NCI-H2227 treated with DMSO at 0.1 percent for 48 hours (cell line): Measurements from ENCODE around the gene EYS.
"Not testable (repeated sequence)": the region's sequence is repeated elsewhere in the genome, so short reads cannot be mapped to it uniquely, and the experiment has no call there.

Experiments used
- DNase-seq: peaks from one replicate; lab custom pipeline; 2025; lab: John Stamatoyannopoulos, UW

EYS gene

GRCh38 chr6:64041373-64041772 is 1665.7 kb downstream of the EYS start:
- DNase-seq, result no peak

GRCh38 chr6:64040113-64040512 is 1666.9 kb downstream of the EYS start:
- no peak for DNase-seq

- no peak for DNase-seq
Observed at GRCh38 chr6:64037427-64037826, 1669.6 kb downstream of the EYS start.

- no peak for DNase-seq
Observed at GRCh38 chr6:64034910-64035655, 1671.9 kb downstream of the EYS start.

- DNase-seq, result no peak
Observed at GRCh38 chr6:64034291-64034690, 1672.7 kb downstream of the EYS start.

- DNase-seq, result not testable (repeated sequence)
Observed at GRCh38 chr6:64030950-64031618, 1675.9 kb downstream of the EYS start.

GRCh38 chr6:64023693-64024092 is 1683.3 kb downstream of the EYS start:
- no peak for DNase-seq

GRCh38 chr6:64014595-64014994 is 1692.4 kb downstream of the EYS start:
- no peak for DNase-seq

GRCh38 chr6:64013011-64013410 is 1694.0 kb downstream of the EYS start:
- DNase-seq, result no peak

GRCh38 chr6:64012351-64013001 is 1694.5 kb downstream of the EYS start:
- DNase-seq, result peak; percentile 48

- no peak for DNase-seq
Observed at GRCh38 chr6:64010666-64011065, 1696.4 kb downstream of the EYS start.

- DNase-seq, result no peak
Observed at GRCh38 chr6:64010010-64010409, 1697.0 kb downstream of the EYS start.

GRCh38 chr6:64006246-64006645 is 1700.8 kb downstream of the EYS start:
- no peak for DNase-seq

GRCh38 chr6:64000818-64001491 is 1706.1 kb downstream of the EYS start:
- DNase-seq, result no peak

GRCh38 chr6:63999613-64000012 is 1707.4 kb downstream of the EYS start:
- no peak for DNase-seq

- DNase-seq, result no peak
Observed at GRCh38 chr6:63998991-63999390, 1708.0 kb downstream of the EYS start.

GRCh38 chr6:63997734-63998133 is 1709.3 kb downstream of the EYS start:
- no peak for DNase-seq

- no peak for DNase-seq
Observed at GRCh38 chr6:63997221-63997620, 1709.8 kb downstream of the EYS start.

GRCh38 chr6:63985223-63985622 is 1721.8 kb downstream of the EYS start:
- no peak for DNase-seq

GRCh38 chr6:63975699-63976098 is 1731.3 kb downstream of the EYS start:
- DNase-seq, result no peak

GRCh38 chr6:63968650-63969049 is 1738.4 kb downstream of the EYS start:
- no peak for DNase-seq

- no peak for DNase-seq
Observed at GRCh38 chr6:63964366-63964765, 1742.7 kb downstream of the EYS start.
